Measurements from ENCODE around the gene GPR89A. TPM values are rescaled to one million over a fixed set of nuclear protein-coding genes. Genes with fewer than 3 reads are reported as not detected.
"Not testable (repeated sequence)": the region's sequence is repeated elsewhere in the genome, so short reads cannot be mapped to it uniquely, and the experiment has no call there.

GPR89A gene
- total RNA-seq, 2 donors from 2014 or later = 12.7 to 29.7 TPM

DNA sequence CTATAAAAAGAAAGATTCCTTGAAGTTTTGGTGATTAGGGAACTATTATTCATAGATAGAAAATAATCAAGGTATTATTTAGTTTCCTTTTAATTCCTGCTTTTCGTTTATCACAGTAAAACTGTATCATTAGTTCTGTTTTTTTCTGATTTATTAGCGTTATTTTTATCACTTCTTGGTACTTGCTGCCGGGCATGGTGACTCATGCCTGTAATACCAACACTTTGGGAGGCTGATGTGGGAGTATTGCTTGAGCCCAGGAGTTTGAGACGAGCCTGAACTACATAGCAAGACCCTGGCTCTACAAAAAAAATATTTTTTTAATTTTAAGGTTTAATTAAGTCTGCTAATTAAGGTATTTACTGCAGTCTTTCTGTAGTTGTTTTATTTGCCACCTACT is 57.2 kb downstream of the GPR89A start:
- 58 to 75% methylated on average over 4 of the region's 4 CpGs for WGBS, 2 donors
- H3K27ac ChIP-seq; H3K27me3 ChIP-seq; H3K9me3 ChIP-seq; H3K4me3 ChIP-seq; H3K36me3 ChIP-seq (replicated peaks in 1 of 2; ENCODE audit: insufficient read depth in 1 of 2, low read depth in 2 of 2); ATAC-seq; H3K4me1 ChIP-seq; DNase-seq; intact Hi-C loops (cut with DNase I): not testable (repeated sequence)

DNA sequence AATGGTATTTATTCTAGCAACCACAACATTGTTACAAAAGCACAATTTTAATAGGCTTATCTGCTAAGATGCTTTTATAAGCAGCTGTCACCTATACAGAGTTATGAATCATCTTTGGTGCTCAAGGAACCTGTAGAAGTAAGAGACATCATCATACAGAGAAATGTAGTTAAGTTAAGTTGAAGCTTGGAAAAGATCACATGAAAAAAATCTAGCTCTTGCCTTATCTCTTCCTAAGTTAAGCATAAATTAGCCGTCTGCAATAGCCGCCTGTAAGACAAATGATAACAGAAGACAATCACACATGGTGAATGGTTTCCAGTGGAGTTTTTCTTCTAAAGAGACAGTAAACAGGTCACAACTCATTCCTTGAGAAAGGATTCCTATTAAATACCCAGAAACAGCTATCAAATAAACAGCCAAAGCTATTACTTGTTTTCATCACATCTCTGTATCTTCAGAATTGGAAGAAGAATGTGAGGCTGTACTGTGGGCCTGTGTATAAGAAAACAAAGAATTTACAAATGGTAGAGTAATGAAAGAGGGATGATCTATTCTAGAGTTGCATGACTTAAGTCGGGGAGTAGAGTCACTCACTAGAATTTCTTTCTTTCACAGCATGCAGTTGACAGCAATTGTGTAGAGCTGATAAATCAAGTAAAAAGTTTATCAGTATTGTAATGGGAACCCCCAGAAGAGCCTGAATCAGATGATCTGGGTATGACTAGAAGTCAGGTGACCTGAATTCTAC is 63.4 kb downstream of the GPR89A start:
- ATAC-seq; H3K36me3 ChIP-seq (replicated peaks in 1 of 2; ENCODE audit: insufficient read depth in 1 of 2, low read depth in 2 of 2); DNase-seq; H3K9me3 ChIP-seq; H3K27me3 ChIP-seq; H3K4me3 ChIP-seq; intact Hi-C loops (cut with DNase I); H3K4me1 ChIP-seq; H3K27ac ChIP-seq: not testable (repeated sequence)
- WGBS, 2 donors = 69 to 78% methylated on average over 2 of the region's 3 CpGs

- H3K9me3 ChIP-seq; H3K27me3 ChIP-seq; H3K36me3 ChIP-seq (replicated peaks in 1 of 2; ENCODE audit: insufficient read depth in 1 of 2, low read depth in 2 of 2); ATAC-seq; H3K4me1 ChIP-seq; H3K4me3 ChIP-seq; DNase-seq; intact Hi-C loops (cut with DNase I); H3K27ac ChIP-seq: not testable (repeated sequence)
- no CpG with 5 or more reads among the region's 1 CpG for WGBS, 2 donors
These were observed 65.4 kb downstream of the GPR89A start for GRCh38 chr1:145673217-145673616.

- WGBS, 2 donors = 90% methylated on average over 2 of the region's 3 CpGs; no CpG with 5 or more reads in 1 of the 2 donors
- H3K27ac ChIP-seq; H3K4me1 ChIP-seq; H3K36me3 ChIP-seq (replicated peaks in 1 of 2; ENCODE audit: insufficient read depth in 1 of 2, low read depth in 2 of 2); H3K27me3 ChIP-seq; H3K9me3 ChIP-seq; DNase-seq; ATAC-seq; intact Hi-C loops (cut with DNase I); H3K4me3 ChIP-seq: not testable (repeated sequence)
These were observed 77.1 kb downstream of the GPR89A start for GRCh38 chr1:145684858-145685257.

GRCh38 chr1:145686078-145686477 is 78.3 kb downstream of the GPR89A start:
- ATAC-seq; DNase-seq; H3K9me3 ChIP-seq; intact Hi-C loops (cut with DNase I); H3K36me3 ChIP-seq (replicated peaks in 1 of 2; ENCODE audit: insufficient read depth in 1 of 2, low read depth in 2 of 2); H3K4me3 ChIP-seq; H3K27ac ChIP-seq; H3K27me3 ChIP-seq: not testable (repeated sequence)
- 56 to 92% methylated on average over 1 of the region's 1 CpG for WGBS, 2 donors
- peaks cover 16% of the 10 kb centered on the region for H3K4me1 ChIP-seq

- intact Hi-C loops (cut with DNase I) = no loop called here
- H3K9me3 ChIP-seq = no peaks in the 10 kb centered on the region
- no peak overlapping the region for H3K4me3 ChIP-seq
- no peaks in the 10 kb centered on the region for H3K36me3 ChIP-seq (replicated peaks in 1 of 2; ENCODE audit: insufficient read depth in 1 of 2, low read depth in 2 of 2)
- no peaks in the 10 kb centered on the region for H3K27me3 ChIP-seq
- no peak for DNase-seq
- WGBS, 2 donors = 79 to 82% methylated on average over 4 of the region's 4 CpGs
- peaks cover 39% of the 10 kb centered on the region for H3K4me1 ChIP-seq
- no peak for TF ChIP-seq POLR2A (IDR thresholded peaks at IDR 0.05)
- TF ChIP-seq, protein P1, sequence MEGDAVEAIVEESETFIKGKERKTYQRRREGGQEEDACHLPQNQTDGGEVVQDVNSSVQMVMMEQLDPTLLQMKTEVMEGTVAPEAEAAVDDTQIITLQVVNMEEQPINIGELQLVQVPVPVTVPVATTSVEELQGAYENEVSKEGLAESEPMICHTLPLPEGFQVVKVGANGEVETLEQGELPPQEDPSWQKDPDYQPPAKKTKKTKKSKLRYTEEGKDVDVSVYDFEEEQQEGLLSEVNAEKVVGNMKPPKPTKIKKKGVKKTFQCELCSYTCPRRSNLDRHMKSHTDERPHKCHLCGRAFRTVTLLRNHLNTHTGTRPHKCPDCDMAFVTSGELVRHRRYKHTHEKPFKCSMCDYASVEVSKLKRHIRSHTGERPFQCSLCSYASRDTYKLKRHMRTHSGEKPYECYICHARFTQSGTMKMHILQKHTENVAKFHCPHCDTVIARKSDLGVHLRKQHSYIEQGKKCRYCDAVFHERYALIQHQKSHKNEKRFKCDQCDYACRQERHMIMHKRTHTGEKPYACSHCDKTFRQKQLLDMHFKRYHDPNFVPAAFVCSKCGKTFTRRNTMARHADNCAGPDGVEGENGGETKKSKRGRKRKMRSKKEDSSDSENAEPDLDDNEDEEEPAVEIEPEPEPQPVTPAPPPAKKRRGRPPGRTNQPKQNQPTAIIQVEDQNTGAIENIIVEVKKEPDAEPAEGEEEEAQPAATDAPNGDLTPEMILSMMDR (IDR thresholded peaks at IDR 0.05) = no peak
- H3K27ac ChIP-seq = no peak overlapping the region
- ATAC-seq = no peak
These were observed 80.5 kb downstream of the GPR89A start for GRCh38 chr1:145688328-145688727.

GRCh38 chr1:145688924-145689323 is 81.1 kb downstream of the GPR89A start:
- Histone ChIP-seq H3K27me3 (no peaks in the 10 kb centered on the region), H3K4me3 (no peak overlapping the region), H3K36me3 (replicated peaks in 1 of 2; ENCODE audit: insufficient read depth in 1 of 2, low read depth in 2 of 2) (no peaks in the 10 kb centered on the region), H3K9me3 (no peaks in the 10 kb centered on the region), H3K27ac (no peak overlapping the region), H3K4me1 (peaks cover 45% of the 10 kb centered on the region)
- 88% methylated on average over 5 to 6 of the region's 6 CpGs for WGBS, 2 donors
- DNase-seq = no peak
- no peak for ATAC-seq
- intact Hi-C loops (cut with DNase I) = no loop called here
- no peak for TF ChIP-seq POLR2A (IDR thresholded peaks at IDR 0.05)
- TF ChIP-seq, protein P1 (IDR thresholded peaks at IDR 0.05) = no peak

All from body of pancreas (tissue), 4 donors.